Measurements from ENCODE around the gene QDPR. TPM values are rescaled to one million over a fixed set of nuclear protein-coding genes. Genes with fewer than 3 reads are reported as not detected.

The QDPR gene
- total and polyA plus RNA-seq, 10 of the 15 experiments (the other 5 are each of a cell fraction or from before 2014, with no cell fraction given), result 3.0 to 27.7 (median 11.8) TPM

- no TSS peak for BruUV-seq (replicated peaks)
- TF ChIP-seq RAD21 (IDR thresholded peaks at IDR 0.05; ENCODE audit: insufficient read depth, low read depth, low read length) (peak; percentile 22; the same call in 1 of the 2 replicates), BMI1 (IDR thresholded peaks at IDR 0.05; ENCODE audit: borderline replicate concordance) (no peak), CTCF (IDR thresholded peaks at IDR 0.05 in 2 of 3, conservative IDR thresholded peaks at IDR 0.05 in 1 of 3; ENCODE audit: control insufficient read depth in 2 of 3, extremely low read depth in 1 of 3, insufficient read depth in 1 of 3, low read depth in 3 of 3, low read length in 3 of 3) (peak in 2 of 3 experiments; percentile 25 to 35; a peak in 3 of 6 replicates)
- no peak for FAIRE-seq
Measured at GRCh38 chr4:17468619-17469221, 43.2 kb downstream of the QDPR start.

More at GRCh38 chr4:17468619-17469221, 43.2 kb downstream of the QDPR start:
- POLR2A ChIA-PET, result no interaction called here
- Histone ChIP-seq H3K4me2 (ENCODE audit: control insufficient read depth, insufficient read depth) (no peak overlapping the region), H3K79me2 (ENCODE audit: control insufficient read depth, insufficient read depth, low read length) (no peaks in the 10 kb centered on the region), H3K4me1 (ENCODE audit: control insufficient read depth, insufficient read depth, low read length) (no peaks in the 10 kb centered on the region), H3K27me3 (replicated peaks in 1 of 2; ENCODE audit: control insufficient read depth in 2 of 2, insufficient read depth in 2 of 2, low read length in 1 of 2) (no peaks in the 10 kb centered on the region), H3K9ac (ENCODE audit: control insufficient read depth, insufficient read depth, low read length) (no peak overlapping the region), H4K20me1 (ENCODE audit: control insufficient read depth, insufficient read depth) (no peaks in the 10 kb centered on the region), H3K4me3 (no peak overlapping the region), H3K27ac (ENCODE audit: control insufficient read depth, insufficient read depth) (no peak overlapping the region), H3K9me3 (replicated peaks; ENCODE audit: control insufficient read depth, insufficient read depth, low read length) (no peaks in the 10 kb centered on the region), H3K36me3 (ENCODE audit: control insufficient read depth in 2 of 2, insufficient read depth in 2 of 2, low read length in 1 of 2) (no peaks in the 10 kb centered on the region), H2AFZ (ENCODE audit: control insufficient read depth, low read depth, low read length) (no peak overlapping the region)
- RAD21 ChIA-PET (ENCODE audit: unreplicated experiment), result interaction anchor here (2.0 kb wide), 1 partner anchor 21 kb away, joined by 8 read pairs; no protein-coding TSS in a partner anchor
- CTCF ChIA-PET, result interaction anchor here (0.6 to 2.9 kb wide), 7 partner anchors 11 to 220 kb away, joined by 3 to 10 read pairs (median 3); no protein-coding TSS in a partner anchor
- ATAC-seq, result no peak
- in situ Hi-C loops (cut with MboI) (loop anchor here (5.0 kb wide), 2 partner anchors 126 to 1181 kb away; no protein-coding TSS in a partner anchor), intact Hi-C loops (cut with micrococcal nuclease; ENCODE audit: unreplicated experiment) (loop anchor here (10.0 kb wide), 1 partner anchor 1174 kb away; no protein-coding TSS in a partner anchor)
- DNase-seq (ENCODE audit: low read depth, low spot score), result no peak
- 51% methylated on average over 9 of the region's 9 CpGs for WGBS (ENCODE audit: insufficient coverage, insufficient replicate concordance, low lambda C conversion rate, missing lambda C conversion rate)
- SMC1A ChIA-PET (ENCODE audit: uncharacterized antibody, unreplicated experiment), result interaction anchor here (0.9 to 1.1 kb wide), 3 partner anchors 121 to 1178 kb away, joined by 3 to 4 read pairs (median 3); no protein-coding TSS in a partner anchor
